ENCODE results near the gene RARG.

- TF ChIP-seq, protein P1, sequence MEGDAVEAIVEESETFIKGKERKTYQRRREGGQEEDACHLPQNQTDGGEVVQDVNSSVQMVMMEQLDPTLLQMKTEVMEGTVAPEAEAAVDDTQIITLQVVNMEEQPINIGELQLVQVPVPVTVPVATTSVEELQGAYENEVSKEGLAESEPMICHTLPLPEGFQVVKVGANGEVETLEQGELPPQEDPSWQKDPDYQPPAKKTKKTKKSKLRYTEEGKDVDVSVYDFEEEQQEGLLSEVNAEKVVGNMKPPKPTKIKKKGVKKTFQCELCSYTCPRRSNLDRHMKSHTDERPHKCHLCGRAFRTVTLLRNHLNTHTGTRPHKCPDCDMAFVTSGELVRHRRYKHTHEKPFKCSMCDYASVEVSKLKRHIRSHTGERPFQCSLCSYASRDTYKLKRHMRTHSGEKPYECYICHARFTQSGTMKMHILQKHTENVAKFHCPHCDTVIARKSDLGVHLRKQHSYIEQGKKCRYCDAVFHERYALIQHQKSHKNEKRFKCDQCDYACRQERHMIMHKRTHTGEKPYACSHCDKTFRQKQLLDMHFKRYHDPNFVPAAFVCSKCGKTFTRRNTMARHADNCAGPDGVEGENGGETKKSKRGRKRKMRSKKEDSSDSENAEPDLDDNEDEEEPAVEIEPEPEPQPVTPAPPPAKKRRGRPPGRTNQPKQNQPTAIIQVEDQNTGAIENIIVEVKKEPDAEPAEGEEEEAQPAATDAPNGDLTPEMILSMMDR (IDR thresholded peaks at IDR 0.05; ENCODE audit: insufficient read depth, low read depth, low read length) = no peak
- TF ChIP-seq EZH2 (IDR thresholded peaks at IDR 0.05; ENCODE audit: insufficient read depth, low read length) = no peak
Observed at GRCh38 chr12:53267999-53268629, 36.1 kb upstream of the RARG start, which contains the start of gene ESPL1.

All from astrocyte (in vitro differentiated cells and primary cell).